Liver (tissue), 9 donors: ENCODE results near the gene CYP4Z1. TPM values are rescaled to one million over a fixed set of nuclear protein-coding genes. Genes with fewer than 3 reads are reported as not detected.
A peak's percentile ranks its signal among the peaks of the same experiment; 100 is the strongest.

Experiments used
- DNase-seq: peaks from one replicate; pipeline ENCODE4 v3.0.0-alpha.2; 2017; ENCODE audit warnings: low spot score
- H3K27ac ChIP-seq, 2 donors: one replicate each; pipeline ENCODE4 v1.7.0; 2013; ENCODE audit warnings: inconsistent platforms in 2 of 2, low read length in 2 of 2, control low read depth in 1 of 2, low read depth in 1 of 2, mild to moderate bottlenecking in 1 of 2
- H3K27me3 ChIP-seq, 4 donors: one replicate each; pipeline versions ENCODE4 v1.6.1 to v1.7.0; 2013; ENCODE audit warnings: low read length in 3 of 4, inconsistent platforms in 1 of 4, mild to moderate bottlenecking in 1 of 4, moderate library complexity in 1 of 4; ENCODE audit not compliant: control insufficient read depth in 4 of 4, insufficient read depth in 4 of 4
- H3K36me3 ChIP-seq, 4 donors: one replicate each; pipeline versions ENCODE4 v1.6.1 to v1.7.0; 2013; ENCODE audit warnings: low read length in 3 of 4, mild to moderate bottlenecking in 3 of 4, low read depth in 1 of 4, moderate library complexity in 1 of 4; ENCODE audit not compliant: control insufficient read depth in 4 of 4, insufficient read depth in 3 of 4
- H3K4me1 ChIP-seq, 4 donors: one replicate each; pipeline versions ENCODE4 v1.6.1 to v1.7.0; 2013; ENCODE audit warnings: low read length in 3 of 4, mild to moderate bottlenecking in 3 of 4, moderate library complexity in 1 of 4; ENCODE audit not compliant: control insufficient read depth in 4 of 4, insufficient read depth in 4 of 4
- H3K4me3 ChIP-seq, 3 donors: one replicate each; pipeline versions ENCODE4 v1.6.1 to v1.7.0; 2013; ENCODE audit warnings: low read length in 3 of 3, control low read depth in 1 of 3, low read depth in 1 of 3, mild to moderate bottlenecking in 1 of 3
- H3K9ac ChIP-seq, 2 donors: one replicate each; pipeline ENCODE4 v1.7.0; 2013; ENCODE audit warnings: low read length in 2 of 2, mild to moderate bottlenecking in 2 of 2, moderate library complexity in 2 of 2, control low read depth in 1 of 2, low read depth in 1 of 2
- H3K9me3 ChIP-seq, 4 donors: one replicate each; pipeline versions ENCODE4 v1.6.1 to v1.7.0; 2013; ENCODE audit warnings: low read length in 3 of 4; ENCODE audit not compliant: control insufficient read depth in 4 of 4
- EGR1 ChIP-seq, 2 donors: IDR thresholded peaks; 2 replicates each; pipeline ENCODE4 v1.6.1; 2016 to 2018; ENCODE audit warnings: antibody characterized with exemption in 2 of 2, low read depth in 2 of 2
- FOXA1 ChIP-seq: IDR thresholded peaks from 2 replicates; pipeline ENCODE4 v1.6.1; 2016; ENCODE audit warnings: antibody characterized with exemption
- FOXA2 ChIP-seq: IDR thresholded peaks from 2 replicates; pipeline ENCODE4 v1.6.1; 2016; ENCODE audit warnings: antibody characterized with exemption
- HNF4A ChIP-seq, 2 donors: conservative IDR thresholded peaks; 2 replicates each; pipeline ENCODE4 v1.6.1; 2016; ENCODE audit warnings: antibody characterized with exemption in 2 of 2, mild to moderate bottlenecking in 2 of 2
- JUND ChIP-seq, 2 donors: IDR thresholded peaks; 2 replicates each; pipeline ENCODE4 v1.6.1; 2016; ENCODE audit warnings: antibody characterized with exemption in 2 of 2
- NR2F2 ChIP-seq: IDR thresholded peaks from 2 replicates; pipeline ENCODE4 v1.6.1; 2016; ENCODE audit warnings: antibody characterized with exemption
- RXRA ChIP-seq, 2 donors: IDR thresholded peaks; 2 replicates each; pipeline ENCODE4 v1.6.1; 2017 to 2018; ENCODE audit warnings: antibody characterized with exemption in 2 of 2, mild to moderate bottlenecking in 1 of 2
- SP1 ChIP-seq: IDR thresholded peaks from 2 replicates; pipeline ENCODE4 v1.6.1; 2018; ENCODE audit warnings: antibody characterized with exemption, mild to moderate bottlenecking
- TAF1 ChIP-seq: conservative IDR thresholded peaks from 2 replicates; pipeline ENCODE4 v1.6.1; 2016; ENCODE audit warnings: antibody characterized with exemption, mild to moderate bottlenecking
- WGBS: extraction: QIAGEN DNeasy Blood & Tissue Kit; methylation state at CpG from one replicate; pipeline ENCODE4 v1.1.7; 2013; 5-methylcytosine and 5-hydroxymethylcytosine counted together
- polyA plus RNA-seq, 2 donors: library from polyadenylated mRNA; stranded (reverse) in 1 of 2; unstranded in 1 of 2; fragments of 200-250 nt in 1 of 2; fragments of >200 nt in 1 of 2; fragmentation: Nextera tagmentation in 1 of 2; extraction: Ambion mirVana in 1 of 2; gene quantifications; one replicate each; pipeline versions ENCODE4 v1.2.1 to v1.2.3, GENCODE V29; 2013 to 2015
- total RNA-seq, 2 donors: library from RNA; depleted of rRNA; stranded (reverse); fragments of >200 nt; gene quantifications; one replicate each; pipeline ENCODE4 v1.2.3, GENCODE V29; 2014
- TF ChIP-seq, protein P1 (sequence below): fragments of 150-350 bp; IDR thresholded peaks from 2 replicates; pipeline ENCODE4 v1.5.1; 2017; ENCODE audit warnings: improper control_type of control experiment, low read depth, low read length; ENCODE audit not compliant: missing input control
- TF ChIP-seq, protein P2 (sequence below): IDR thresholded peaks from 2 replicates; pipeline ENCODE4 v1.6.1; 2016; ENCODE audit warnings: antibody characterized with exemption, mild to moderate bottlenecking
- TF ChIP-seq, protein P3 (sequence below): IDR thresholded peaks from 2 replicates; pipeline ENCODE4 v1.6.1; 2016; ENCODE audit warnings: antibody characterized with exemption
- donor health status: healthy.
- donor health status: healthy.
- donor health status: healthy.
- donor health status: healthy.
- donor health status: healthy.

The CYP4Z1 gene
- total and polyA plus RNA-seq, 4 donors, result 0.09 to 0.50 (median 0.20) TPM

DNA sequence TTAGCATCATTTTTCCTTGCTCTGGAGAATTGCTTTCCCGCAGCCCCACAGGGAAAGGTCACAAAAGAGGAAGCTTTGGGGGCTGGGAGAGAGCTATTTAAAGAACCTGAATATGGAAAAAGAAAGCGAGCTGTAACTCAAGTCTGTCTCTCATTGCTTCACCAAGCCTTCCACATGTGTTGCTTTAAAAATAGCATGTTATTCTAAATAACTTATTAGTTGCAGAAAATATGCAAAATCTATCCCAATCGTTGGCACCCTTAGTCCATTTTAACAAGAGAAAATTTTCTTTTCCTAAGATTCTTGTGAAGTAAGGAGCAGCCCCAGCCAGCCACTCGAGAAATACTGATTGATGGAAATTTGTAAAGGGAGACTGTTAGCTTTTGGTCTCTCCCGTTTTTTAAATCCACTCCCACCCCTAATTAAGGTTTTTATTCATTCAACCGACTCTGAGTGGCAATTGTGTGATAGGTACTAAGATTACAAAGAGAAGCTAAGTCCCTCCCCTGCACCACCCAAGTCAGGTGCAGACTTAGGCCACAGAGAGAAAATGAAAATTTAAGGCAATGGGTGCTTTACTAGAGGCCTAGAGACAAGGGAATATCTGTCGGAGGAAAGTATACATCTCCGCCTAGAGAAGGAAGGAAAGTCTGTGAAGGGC is 42.8 kb upstream of the CYP4Z1 start:
- H3K36me3 ChIP-seq, result no peaks in the 10 kb centered on the region
- H3K4me3 ChIP-seq, result peak overlapping the region in 1 of 3 donors; percentile 22
- no peak overlapping the region for H3K9ac ChIP-seq
- H3K27ac ChIP-seq, result no peak overlapping the region
- TF ChIP-seq HNF4A (conservative IDR thresholded peaks at IDR 0.05) (no peak), NR2F2 (peak; percentile 41), EGR1 (IDR thresholded peaks at IDR 0.05; ENCODE audit: low read depth in 2 of 2) (no peak)
- TF ChIP-seq, protein P1, sequence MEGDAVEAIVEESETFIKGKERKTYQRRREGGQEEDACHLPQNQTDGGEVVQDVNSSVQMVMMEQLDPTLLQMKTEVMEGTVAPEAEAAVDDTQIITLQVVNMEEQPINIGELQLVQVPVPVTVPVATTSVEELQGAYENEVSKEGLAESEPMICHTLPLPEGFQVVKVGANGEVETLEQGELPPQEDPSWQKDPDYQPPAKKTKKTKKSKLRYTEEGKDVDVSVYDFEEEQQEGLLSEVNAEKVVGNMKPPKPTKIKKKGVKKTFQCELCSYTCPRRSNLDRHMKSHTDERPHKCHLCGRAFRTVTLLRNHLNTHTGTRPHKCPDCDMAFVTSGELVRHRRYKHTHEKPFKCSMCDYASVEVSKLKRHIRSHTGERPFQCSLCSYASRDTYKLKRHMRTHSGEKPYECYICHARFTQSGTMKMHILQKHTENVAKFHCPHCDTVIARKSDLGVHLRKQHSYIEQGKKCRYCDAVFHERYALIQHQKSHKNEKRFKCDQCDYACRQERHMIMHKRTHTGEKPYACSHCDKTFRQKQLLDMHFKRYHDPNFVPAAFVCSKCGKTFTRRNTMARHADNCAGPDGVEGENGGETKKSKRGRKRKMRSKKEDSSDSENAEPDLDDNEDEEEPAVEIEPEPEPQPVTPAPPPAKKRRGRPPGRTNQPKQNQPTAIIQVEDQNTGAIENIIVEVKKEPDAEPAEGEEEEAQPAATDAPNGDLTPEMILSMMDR, result no peak
- H3K27me3 ChIP-seq, result no peaks in the 10 kb centered on the region
- 60% methylated on average over 8 of the region's 8 CpGs for WGBS
- H3K4me1 ChIP-seq, result peaks cover 0 to 5% (median 0%) of the 10 kb centered on the region in 4 donors
- no peak for DNase-seq
- H3K9me3 ChIP-seq, result no peaks in the 10 kb centered on the region

DNA sequence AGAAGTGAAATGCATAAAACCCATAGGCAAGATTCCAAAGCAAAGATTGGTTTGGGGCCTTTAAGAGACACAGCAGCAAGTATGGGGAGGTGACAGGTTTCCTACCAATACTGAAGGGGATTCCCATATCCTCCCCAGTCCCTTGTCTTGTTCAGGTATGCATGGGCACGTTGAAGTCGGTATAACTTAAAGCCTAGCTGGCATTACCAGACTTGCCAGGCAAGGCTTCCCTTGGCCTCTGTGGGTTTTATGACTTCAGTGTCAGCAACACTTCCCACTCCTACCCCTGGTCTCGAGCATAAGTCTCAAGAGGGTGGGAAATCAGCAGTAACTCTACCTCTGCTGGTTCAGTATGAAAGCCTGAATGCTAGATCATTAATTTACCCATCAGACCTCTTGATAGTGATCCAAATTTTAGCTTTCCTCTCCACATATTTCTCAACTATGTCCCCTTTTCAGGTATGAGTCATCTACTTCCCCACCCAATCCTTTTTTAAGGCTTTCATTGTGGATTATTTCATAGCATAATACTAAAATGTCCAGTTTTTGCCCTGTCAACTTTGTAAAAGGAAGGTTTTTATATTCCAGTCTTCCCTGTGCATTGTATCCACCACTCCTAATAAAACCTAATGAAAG is 36.7 kb upstream of the CYP4Z1 start:
- H3K4me1 ChIP-seq, result peaks cover 0 to 6% (median 5%) of the 10 kb centered on the region in 4 donors
- WGBS, result 84% methylated on average over 3 of the region's 3 CpGs
- no peak overlapping the region for H3K27ac ChIP-seq
- TF ChIP-seq TAF1 (no peak), FOXA1 (no peak), EGR1 (IDR thresholded peaks at IDR 0.05; ENCODE audit: low read depth in 2 of 2) (no peak), HNF4A (conservative IDR thresholded peaks at IDR 0.05) (no peak), RXRA (IDR thresholded peaks at IDR 0.05) (no peak), JUND (IDR thresholded peaks at IDR 0.05) (no peak), FOXA2 (no peak), SP1 (no peak), NR2F2 (no peak)
- TF ChIP-seq, protein P2, sequence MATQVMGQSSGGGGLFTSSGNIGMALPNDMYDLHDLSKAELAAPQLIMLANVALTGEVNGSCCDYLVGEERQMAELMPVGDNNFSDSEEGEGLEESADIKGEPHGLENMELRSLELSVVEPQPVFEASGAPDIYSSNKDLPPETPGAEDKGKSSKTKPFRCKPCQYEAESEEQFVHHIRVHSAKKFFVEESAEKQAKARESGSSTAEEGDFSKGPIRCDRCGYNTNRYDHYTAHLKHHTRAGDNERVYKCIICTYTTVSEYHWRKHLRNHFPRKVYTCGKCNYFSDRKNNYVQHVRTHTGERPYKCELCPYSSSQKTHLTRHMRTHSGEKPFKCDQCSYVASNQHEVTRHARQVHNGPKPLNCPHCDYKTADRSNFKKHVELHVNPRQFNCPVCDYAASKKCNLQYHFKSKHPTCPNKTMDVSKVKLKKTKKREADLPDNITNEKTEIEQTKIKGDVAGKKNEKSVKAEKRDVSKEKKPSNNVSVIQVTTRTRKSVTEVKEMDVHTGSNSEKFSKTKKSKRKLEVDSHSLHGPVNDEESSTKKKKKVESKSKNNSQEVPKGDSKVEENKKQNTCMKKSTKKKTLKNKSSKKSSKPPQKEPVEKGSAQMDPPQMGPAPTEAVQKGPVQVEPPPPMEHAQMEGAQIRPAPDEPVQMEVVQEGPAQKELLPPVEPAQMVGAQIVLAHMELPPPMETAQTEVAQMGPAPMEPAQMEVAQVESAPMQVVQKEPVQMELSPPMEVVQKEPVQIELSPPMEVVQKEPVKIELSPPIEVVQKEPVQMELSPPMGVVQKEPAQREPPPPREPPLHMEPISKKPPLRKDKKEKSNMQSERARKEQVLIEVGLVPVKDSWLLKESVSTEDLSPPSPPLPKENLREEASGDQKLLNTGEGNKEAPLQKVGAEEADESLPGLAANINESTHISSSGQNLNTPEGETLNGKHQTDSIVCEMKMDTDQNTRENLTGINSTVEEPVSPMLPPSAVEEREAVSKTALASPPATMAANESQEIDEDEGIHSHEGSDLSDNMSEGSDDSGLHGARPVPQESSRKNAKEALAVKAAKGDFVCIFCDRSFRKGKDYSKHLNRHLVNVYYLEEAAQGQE, result no peak
- TF ChIP-seq, protein P1, result no peak
- TF ChIP-seq, protein P3, sequence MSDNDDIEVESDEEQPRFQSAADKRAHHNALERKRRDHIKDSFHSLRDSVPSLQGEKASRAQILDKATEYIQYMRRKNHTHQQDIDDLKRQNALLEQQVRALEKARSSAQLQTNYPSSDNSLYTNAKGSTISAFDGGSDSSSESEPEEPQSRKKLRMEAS, result no peak
- DNase-seq, result no peak
- H3K27me3 ChIP-seq, result no peaks in the 10 kb centered on the region
- no peak overlapping the region for H3K9ac ChIP-seq
- no peak overlapping the region for H3K4me3 ChIP-seq
- H3K36me3 ChIP-seq, result no peaks in the 10 kb centered on the region
- H3K9me3 ChIP-seq, result no peaks in the 10 kb centered on the region
